HepG2 (cell line): ENCODE data around the gene XXYLT1. TPM values are rescaled to one million over a fixed set of nuclear protein-coding genes. Genes with fewer than 3 reads are reported as not detected.

Experiments
- ATAC-seq: fragments of 200-7000 bp; cut with Tn5 transposase; 3 replicates; pipeline ENCODE4 v1.9.1; 2020; ENCODE audit warnings: mild to moderate bottlenecking, moderate library complexity
- BruUV-seq: library from RNA; stranded (reverse); fragments of 400-500 nt; replicated peaks from 2 replicates; lab custom pipeline; 2021; lab: Mats Ljungman, UMichigan
- CTCF ChIA-PET: fragments of 300-600 bp; formaldehyde crosslinking; extraction: SDS; loops from one replicate; lab custom pipeline; 2021; ENCODE audit warnings: low total read pairs, inconsistent platforms, low intra/inter-chr PET ratio; lab: Yijun Ruan, JAX
- POLR2A ChIA-PET: fragments of 350-600 bp; sonication (Branson Sonifier 250); formaldehyde crosslinking; loops from one replicate; lab custom pipeline; 2020; ENCODE audit warnings: antibody characterized with exemption, inconsistent platforms; lab: Yijun Ruan, JAX
- DNase-seq: peaks from one replicate; pipeline ENCODE4 v3.0.0-alpha.2; 2015; ENCODE audit warnings: low spot score
- FAIRE-seq: peaks from 3 replicates; lab custom pipeline; 2011; peaks lifted over from hg19 to GRCh38; lab: Jason Lieb, UNC
- H2AFZ ChIP-seq: one replicate; pipeline ENCODE4 v1.6.1; 2011; ENCODE audit warnings: low read length, inconsistent platforms
- H3K27ac ChIP-seq: fragments of 300-600 bp; 3 replicates; pipeline ENCODE4 v1.8.0; 2011; ENCODE audit warnings: mixed run types, mild to moderate bottlenecking, mixed read lengths, low read length, inconsistent platforms; ENCODE audit not compliant: insufficient read depth; ENCODE audit errors: extremely low read length
- H3K27me3 ChIP-seq, 2 experiments: fragments of 200-600 bp in 1 of 2; 2 replicates in 1 of 2; 3 replicates in 1 of 2; pipeline versions ENCODE4 v1.6.0 to v1.8.0; 2011; ENCODE audit warnings: low read length in 2 of 2, mild to moderate bottlenecking in 2 of 2, moderate library complexity in 2 of 2, inconsistent platforms in 1 of 2; ENCODE audit not compliant: insufficient read depth in 2 of 2, control insufficient read depth in 1 of 2
- H3K36me3 ChIP-seq, 2 experiments: fragments of 200-600 bp in 1 of 2; replicated peaks in 1 of 2; 2 replicates in 1 of 2; 3 replicates in 1 of 2; pipeline versions ENCODE4 v1.5.1 to v1.8.0; 2011; ENCODE audit warnings: low read length in 2 of 2, inconsistent platforms in 1 of 2; ENCODE audit not compliant: insufficient read depth in 2 of 2, control insufficient read depth in 1 of 2
- H3K4me1 ChIP-seq: 2 replicates; pipeline ENCODE4 v1.5.1; 2012; ENCODE audit warnings: low read length, inconsistent platforms; ENCODE audit not compliant: insufficient read depth
- H3K4me2 ChIP-seq: 2 replicates; pipeline ENCODE4 v1.6.0; 2011; ENCODE audit warnings: low read depth, low read length, inconsistent platforms
- H3K4me3 ChIP-seq, 3 experiments: fragments of 200-600 bp in 1 of 3; sonication (generic), shearing (Covaris generic) in 1 of 3; replicated peaks in 1 of 3; 2 replicates each; pipeline ENCODE4 v1.5.1; 2011 to 2016; ENCODE audit warnings: low read length in 3 of 3, inconsistent platforms in 2 of 3, low read depth in 2 of 3, mild to moderate bottlenecking in 2 of 3, control low read depth in 1 of 3, mixed read lengths in 1 of 3; ENCODE audit not compliant: insufficient read depth in 1 of 3
- H3K79me2 ChIP-seq: one replicate; pipeline ENCODE4 v1.6.1; 2011; ENCODE audit warnings: low read length, inconsistent platforms; ENCODE audit not compliant: insufficient read depth
- H3K9ac ChIP-seq: 2 replicates; pipeline ENCODE4 v1.6.0; 2011; ENCODE audit warnings: mild to moderate bottlenecking, low read depth, low read length, inconsistent platforms; ENCODE audit not compliant: insufficient read depth
- H3K9me3 ChIP-seq: 2 replicates; pipeline ENCODE4 v1.5.1; 2012; ENCODE audit warnings: mild to moderate bottlenecking, low read length
- H4K20me1 ChIP-seq: 2 replicates; pipeline ENCODE4 v1.6.0; 2011; ENCODE audit warnings: inconsistent platforms, mild to moderate bottlenecking, low read length, moderate library complexity; ENCODE audit not compliant: insufficient read depth
- CHD2 ChIP-seq: IDR thresholded peaks from 2 replicates; pipeline ENCODE4 v1.6.1; 2011; ENCODE audit warnings: low read depth, low read length, improper control_type of control experiment
- CSRNP2 ChIP-seq: sonication (generic); formaldehyde crosslinking; conservative IDR thresholded peaks from 2 replicates; pipeline ENCODE4 v1.8.0; 2022; ENCODE audit warnings: low read depth, missing genetic modification reagents
- GRHL1 ChIP-seq: sonication (generic); formaldehyde crosslinking; conservative IDR thresholded peaks from 2 replicates; pipeline ENCODE4 v1.8.0; 2022; ENCODE audit warnings: missing genetic modification reagents
- HES4 ChIP-seq: sonication (generic); formaldehyde crosslinking; IDR thresholded peaks from 2 replicates; pipeline ENCODE4 v1.9.0; 2021; ENCODE audit warnings: mild to moderate bottlenecking, missing genetic modification reagents, borderline replicate concordance
- HIC2 ChIP-seq: sonication (generic); formaldehyde crosslinking; IDR thresholded peaks from 2 replicates; pipeline ENCODE4 v1.9.0; 2022; ENCODE audit warnings: low read depth, missing genetic modification reagents
- HOXA7 ChIP-seq: sonication (generic); formaldehyde crosslinking; IDR thresholded peaks from 2 replicates; pipeline ENCODE4 v1.8.1; 2022; ENCODE audit warnings: mild to moderate bottlenecking, missing genetic modification reagents, moderate library complexity
- ZBTB7A ChIP-seq: sonication (generic); formaldehyde crosslinking; IDR thresholded peaks from 2 replicates; pipeline ENCODE4 v1.8.0; 2022; ENCODE audit warnings: mild to moderate bottlenecking, missing genetic modification reagents
- WGBS: methylation state at CpG from one replicate; pipeline ENCODE4 v1.1.6; 2017; ENCODE audit warnings: low lambda C conversion rate; 5-methylcytosine and 5-hydroxymethylcytosine counted together
- in situ Hi-C: cut with HindIII; loops from 2 replicates; pipeline ENCODE4 v1.10.0; 2017; ENCODE audit warnings: low pct_unique_long_range_greater_than_20kb; ENCODE audit not compliant: extremely low pct_ligation_motif_present
- intact Hi-C: fragments of 100-400 bp; cut with micrococcal nuclease; formaldehyde crosslinking; loops from one replicate; pipeline ENCODE4 v1.10.0; 2022; ENCODE audit not compliant: unreplicated experiment
- polyA plus RNA-seq, 8 experiments: library from polyadenylated mRNA; depleted of rRNA in 3 of 8; stranded (reverse) in 7 of 8; unstranded in 1 of 8; fragments of >200 nt; fragmentation: Illumina TruSeq in 4 of 8; extraction: Trizol in 4 of 8; gene quantifications; 2 replicates each; pipeline versions ENCODE4 v1.2.1 to v1.2.3, GENCODE V29; 2011 to 2016; ENCODE audit warnings: low read depth in 4 of 8, missing spikeins in 1 of 8, mixed read lengths in 1 of 8; ENCODE audit not compliant: insufficient read depth in 1 of 8
- total RNA-seq, 5 experiments: library from RNA; depleted of rRNA; stranded (reverse); fragments of >200 nt; fragmentation: Illumina TruSeq; extraction: Trizol; gene quantifications; 2 replicates each; pipeline ENCODE4 v1.2.3, GENCODE V29; 2016; ENCODE audit warnings: low read depth in 1 of 5

XXYLT1 gene
- total and polyA plus RNA-seq, 2 of the 13 experiments (the other 11 are each of a cell fraction or from before 2014, with no cell fraction given): 17.7 to 19.0 TPM

GRCh38 chr3:195184716-195185421, 86.1 kb downstream of the XXYLT1 start:
- BruUV-seq: no TSS peak
- no peaks in the 10 kb centered on the region; a peak in 1 of 5 replicates for H3K36me3 ChIP-seq
- H3K9me3 ChIP-seq: no peaks in the 10 kb centered on the region
- in situ Hi-C loops: no loop called here
- intact Hi-C loops: no loop called here
- H3K4me1 ChIP-seq: peaks cover 50% of the 10 kb centered on the region
- 96% methylated on average over 3 of the region's 3 CpGs for WGBS
- no peak overlapping the region for H2AFZ ChIP-seq
- no peaks in the 10 kb centered on the region for H3K27me3 ChIP-seq
- H3K79me2 ChIP-seq: peaks cover 7% of the 10 kb centered on the region
- H3K9ac ChIP-seq: no peak overlapping the region
- no peak overlapping the region for H3K4me2 ChIP-seq
- TF ChIP-seq CHD2: no peak
- TF ChIP-seq HES4 (CRISPR knock-in tag): no peak
- no peak for TF ChIP-seq HIC2 (CRISPR knock-in tag)
- TF ChIP-seq GRHL1 (CRISPR knock-in tag): no peak
- no peak for TF ChIP-seq CSRNP2 (CRISPR knock-in tag)
- no peak for TF ChIP-seq ZBTB7A (CRISPR knock-in tag)
- no peak for TF ChIP-seq HOXA7 (CRISPR knock-in tag)
- no peak overlapping the region for H3K4me3 ChIP-seq
- no peak for DNase-seq
- no peaks in the 10 kb centered on the region for H4K20me1 ChIP-seq
- H3K27ac ChIP-seq: no peak overlapping the region
- ATAC-seq: no peak
- FAIRE-seq: no peak
- CTCF ChIA-PET: no interaction called here
- POLR2A ChIA-PET: no interaction called here
